GM12865 (cell line): ENCODE measurements around the gene PRRT3.
"Not testable (repeated sequence)": the region's sequence is repeated elsewhere in the genome, so short reads cannot be mapped to it uniquely, and the experiment has no call there.

ENCODE experiments used
- DNase-seq: peaks from one replicate; pipeline ENCODE4 v3.0.0; 2010; ENCODE audit warnings: low read depth
- H3K4me3 ChIP-seq: 2 replicates; pipeline ENCODE4 v1.5.1; 2011; ENCODE audit warnings: mild to moderate bottlenecking, low read depth, low read length, control low read depth
- CTCF ChIP-seq: IDR thresholded peaks from 2 replicates; pipeline ENCODE4 v1.5.1; 2011; ENCODE audit warnings: low read length, control low read depth, low read depth, inconsistent platforms; ENCODE audit not compliant: insufficient read depth; ENCODE audit errors: missing control alignments

The PRRT3 gene

GRCh38 chr3:9940746-9941145 is 11.5 kb downstream of the PRRT3 start:
- TF ChIP-seq CTCF, result no peak
- no peak overlapping the region for H3K4me3 ChIP-seq
- DNase-seq, result no peak

- H3K4me3 ChIP-seq, DNase-seq: not testable (repeated sequence)
Measured at GRCh38 chr3:9939906-9940305, 12.3 kb downstream of the PRRT3 start.

- no peak for TF ChIP-seq CTCF
- H3K4me3 ChIP-seq, result no peak overlapping the region
- DNase-seq, result no peak
Measured at GRCh38 chr3:9938966-9939365, 13.2 kb downstream of the PRRT3 start.

GRCh38 chr3:9937486-9938238 is 14.5 kb downstream of the PRRT3 start:
- TF ChIP-seq CTCF, result no peak
- H3K4me3 ChIP-seq, result no peak overlapping the region

GRCh38 chr3:9935966-9936510 is 16.2 kb downstream of the PRRT3 start:
- no peak for TF ChIP-seq CTCF
- no peak for DNase-seq
- H3K4me3 ChIP-seq, result no peak overlapping the region

More at GRCh38 chr3:9937486-9938238, 14.5 kb downstream of the PRRT3 start:
- DNase-seq, result no peak

GRCh38 chr3:9934993-9935392 is 17.2 kb downstream of the PRRT3 start:
- no peak overlapping the region; the same call in 1 of the 2 replicates for H3K4me3 ChIP-seq

GRCh38 chr3:9934235-9934621 is 18.0 kb downstream of the PRRT3 start:
- no peak for TF ChIP-seq CTCF
- H3K4me3 ChIP-seq, result peak overlapping the region; percentile 86
- peak; percentile 45 for DNase-seq

More at GRCh38 chr3:9934993-9935392, 17.2 kb downstream of the PRRT3 start:
- no peak for DNase-seq
- TF ChIP-seq CTCF, result no peak
